H9 (cell line): ENCODE measurements around the gene MED9. TPM values are rescaled to one million over a fixed set of nuclear protein-coding genes. Genes with fewer than 3 reads are reported as not detected.

Source experiments
- DNase-seq: peaks from one replicate; pipeline ENCODE4 v3.0.0-alpha.2; 2017
- H2AFZ ChIP-seq: one replicate; pipeline ENCODE4 v1.6.1; 2013; ENCODE audit warnings: mild to moderate bottlenecking, low read length, control low read depth, moderate library complexity
- H2AK5ac ChIP-seq: 2 replicates; pipeline ENCODE4 v1.6.1; 2013; ENCODE audit warnings: low read length, control low read depth, mixed read lengths; ENCODE audit not compliant: insufficient read length
- H2BK120ac ChIP-seq: one replicate; pipeline ENCODE4 v1.6.1; 2013; ENCODE audit warnings: low read depth, mild to moderate bottlenecking, low read length, control low read depth, inconsistent platforms; ENCODE audit not compliant: poor library complexity, severe bottlenecking
- H2BK12ac ChIP-seq: 2 replicates; pipeline ENCODE4 v1.6.1; 2013; ENCODE audit warnings: low read length, control low read depth, mixed read lengths, low read depth; ENCODE audit not compliant: insufficient read length
- H2BK15ac ChIP-seq: 2 replicates; pipeline ENCODE4 v1.6.1; 2013; ENCODE audit warnings: low read depth, low read length, control low read depth
- H2BK20ac ChIP-seq: one replicate; pipeline ENCODE4 v1.6.1; 2013; ENCODE audit warnings: low read depth, mild to moderate bottlenecking, low read length, control low read depth, inconsistent platforms; ENCODE audit not compliant: poor library complexity, severe bottlenecking
- H2BK5ac ChIP-seq: 2 replicates; pipeline ENCODE4 v1.6.1; 2013; ENCODE audit warnings: low read length, control low read depth, mixed read lengths; ENCODE audit not compliant: insufficient read length
- H3K14ac ChIP-seq: 2 replicates; pipeline ENCODE4 v1.6.1; 2013; ENCODE audit warnings: low read length, control low read depth; ENCODE audit not compliant: insufficient read depth
- H3K18ac ChIP-seq: 2 replicates; pipeline ENCODE4 v1.6.1; 2013; ENCODE audit warnings: low read depth, mild to moderate bottlenecking, mixed read lengths, low read length, control low read depth; ENCODE audit not compliant: insufficient read length
- H3K23ac ChIP-seq: 2 replicates; pipeline ENCODE4 v1.6.1; 2013; ENCODE audit warnings: low read length, control low read depth, mixed read lengths, low read depth; ENCODE audit not compliant: insufficient read length
- H3K23me2 ChIP-seq: 2 replicates; pipeline ENCODE4 v1.6.1; 2013; ENCODE audit warnings: low read depth, mild to moderate bottlenecking, mixed read lengths, low read length, control low read depth; ENCODE audit not compliant: insufficient read length, poor library complexity, severe bottlenecking
- H3K27ac ChIP-seq: 2 replicates; pipeline ENCODE4 v1.5.1; 2013; ENCODE audit warnings: low read length, control low read depth, mixed read lengths, low read depth; ENCODE audit not compliant: insufficient read length
- H3K27me3 ChIP-seq: 2 replicates; pipeline ENCODE4 v1.6.1; 2013; ENCODE audit warnings: low read length, control low read depth, inconsistent platforms; ENCODE audit not compliant: insufficient read depth
- H3K4ac ChIP-seq: 2 replicates; pipeline ENCODE4 v1.6.1; 2013; ENCODE audit warnings: low read depth, mild to moderate bottlenecking, control low read depth, inconsistent platforms, low read length, moderate library complexity
- H3K4me1 ChIP-seq: 2 replicates; pipeline ENCODE4 v1.6.1; 2013; ENCODE audit warnings: low read length, control low read depth, inconsistent platforms; ENCODE audit not compliant: insufficient read depth
- H3K4me2 ChIP-seq: 2 replicates; pipeline ENCODE4 v1.6.1; 2013; ENCODE audit warnings: low read length, control low read depth, mixed read lengths; ENCODE audit not compliant: insufficient read length, insufficient read depth
- H3K56ac ChIP-seq: 2 replicates; pipeline ENCODE4 v1.6.1; 2013; ENCODE audit warnings: low read depth, mild to moderate bottlenecking, mixed read lengths, low read length, control low read depth; ENCODE audit not compliant: insufficient read length
- H3K79me1 ChIP-seq: 2 replicates; pipeline ENCODE4 v1.6.1; 2013; ENCODE audit warnings: low read depth, mild to moderate bottlenecking, moderate library complexity, low read length, control low read depth, inconsistent platforms; ENCODE audit not compliant: insufficient read depth, poor library complexity, severe bottlenecking
- H3K79me2 ChIP-seq: 2 replicates; pipeline ENCODE4 v1.6.1; 2013; ENCODE audit warnings: low read length, control low read depth, inconsistent platforms; ENCODE audit not compliant: insufficient read depth
- H3K9ac ChIP-seq: 2 replicates; pipeline ENCODE4 v1.6.1; 2013; ENCODE audit warnings: low read length, control low read depth, mixed read lengths; ENCODE audit not compliant: insufficient read length; ENCODE audit errors: extremely low read depth
- H3K9me3 ChIP-seq: one replicate; pipeline ENCODE4 v1.6.1; 2013; ENCODE audit warnings: low read depth, low read length, inconsistent platforms; ENCODE audit not compliant: control insufficient read depth
- H3T11ph ChIP-seq: one replicate; pipeline ENCODE4 v1.6.1; 2013; ENCODE audit warnings: mild to moderate bottlenecking, low read length, control low read depth, inconsistent platforms
- H4K20me1 ChIP-seq: one replicate; pipeline ENCODE4 v1.6.1; 2013; ENCODE audit not compliant: control insufficient read depth, insufficient read length, insufficient read depth
- H4K5ac ChIP-seq: 2 replicates; pipeline ENCODE4 v1.6.1; 2013; ENCODE audit warnings: low read depth, mild to moderate bottlenecking, mixed read lengths, low read length, control low read depth; ENCODE audit not compliant: insufficient read length
- H4K8ac ChIP-seq: replicated peaks from 2 replicates; pipeline ENCODE4 v1.6.1; 2013; ENCODE audit warnings: low read length, control low read depth, mixed read lengths, low read depth; ENCODE audit not compliant: insufficient read length
- H4K91ac ChIP-seq: 2 replicates; pipeline ENCODE4 v1.6.1; 2013; ENCODE audit warnings: low read depth, mild to moderate bottlenecking, moderate library complexity, mixed read lengths, low read length, control low read depth; ENCODE audit not compliant: insufficient read length
- H3K27ac Mint-ChIP-seq, 3 experiments: 2 replicates in 2 of 3; 3 replicates in 1 of 3; pipeline ENCODE4 v1.8.0; 2020 to 2021; ENCODE audit warnings: mixed read lengths in 3 of 3, mild to moderate bottlenecking in 1 of 3, moderate library complexity in 1 of 3
- H3K27me3 Mint-ChIP-seq: 2 replicates; pipeline ENCODE4 v1.8.0; 2021; ENCODE audit warnings: low read depth, mild to moderate bottlenecking, moderate library complexity, mixed read lengths
- H3K36me3 Mint-ChIP-seq, 3 experiments: 2 replicates in 2 of 3; 3 replicates in 1 of 3; pipeline ENCODE4 v1.8.0; 2020 to 2021; ENCODE audit warnings: low read depth in 3 of 3, mixed read lengths in 3 of 3; ENCODE audit not compliant: insufficient read depth in 1 of 3
- H3K4me1 Mint-ChIP-seq, 2 experiments: 2 replicates each; pipeline ENCODE4 v1.8.0; 2020; ENCODE audit warnings: mixed read lengths in 2 of 2
- H3K4me3 Mint-ChIP-seq, 2 experiments: 2 replicates in 1 of 2; 3 replicates in 1 of 2; pipeline ENCODE4 v1.8.0; 2020 to 2021; ENCODE audit warnings: mild to moderate bottlenecking in 2 of 2, mixed read lengths in 2 of 2, moderate library complexity in 1 of 2
- H3K9me3 Mint-ChIP-seq, 2 experiments: 2 replicates in 1 of 2; 3 replicates in 1 of 2; pipeline ENCODE4 v1.8.0; 2020; ENCODE audit warnings: mild to moderate bottlenecking in 2 of 2, mixed read lengths in 2 of 2, moderate library complexity in 1 of 2
- WGBS: extraction: QIAGEN DNeasy Blood & Tissue Kit; methylation state at CpG from one replicate; pipeline ENCODE4 v1.1.7; 2013; ENCODE audit warnings: missing lambda C conversion rate, low lambda C conversion rate, mixed read lengths; ENCODE audit not compliant: insufficient read length; ENCODE audit errors: extremely low coverage; 5-methylcytosine and 5-hydroxymethylcytosine counted together
- total RNA-seq: library from RNA; stranded (reverse); gene quantifications from 2 replicates; pipeline ENCODE4 v1.2.1, GENCODE V29; 2021
- TF ChIP-seq, protein P1 (sequence below): fragments of 200-600 bp; sonication (generic); conservative IDR thresholded peaks from 3 replicates; pipeline ENCODE4 v1.8.0; 2021; ENCODE audit warnings: antibody characterized with exemption, mild to moderate bottlenecking

The MED9 gene
- total RNA-seq, 1 experiment from 2014 or later, result 20.0 TPM

DNA sequence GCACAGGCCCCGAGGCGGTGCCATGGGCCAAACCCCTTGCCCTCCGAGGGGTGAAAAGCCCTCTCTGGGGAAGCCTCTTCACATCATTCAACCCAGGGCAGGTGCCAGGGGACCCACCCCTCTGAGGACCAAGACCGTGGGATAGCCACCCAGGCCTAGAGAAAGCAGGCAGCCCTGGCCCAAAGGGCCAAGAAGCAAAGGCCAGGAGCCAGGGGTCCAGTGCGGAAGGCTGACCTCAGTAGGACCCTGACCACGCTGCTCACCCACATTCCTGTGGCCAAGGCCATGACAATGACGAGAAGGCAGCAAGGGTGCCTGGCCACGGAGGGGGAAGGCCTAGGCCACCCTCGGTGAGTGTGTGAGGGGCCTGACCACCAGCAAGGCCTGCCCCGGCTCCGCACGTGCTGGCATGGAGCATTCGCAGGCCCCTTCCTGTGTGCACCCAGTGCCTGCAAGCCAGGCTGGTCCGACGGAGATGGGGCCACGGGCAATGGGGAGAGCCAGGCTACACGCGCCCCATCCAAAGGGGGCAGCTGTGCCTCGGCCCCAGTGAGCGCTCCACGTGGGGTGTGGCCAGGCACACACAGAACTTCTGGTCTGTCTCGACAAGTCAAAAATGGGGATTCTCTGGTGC lies 43.9 kb downstream of the MED9 start:
- Histone ChIP-seq H3K4me1 (peaks cover 3% of the 10 kb centered on the region; the same call in 1 of the 2 replicates), H3K14ac (no peak overlapping the region; the same call in 1 of the 2 replicates), H4K8ac (no peak overlapping the region), H3K23ac (no peak overlapping the region), H3K23me2 (no peaks in the 10 kb centered on the region), H2BK15ac (no peak overlapping the region), H3K4me2 (no peak overlapping the region), H3K27me3 (no peaks in the 10 kb centered on the region), H4K91ac (no peak overlapping the region), H3T11ph (no peak overlapping the region), H2BK12ac (no peak overlapping the region), H2AK5ac (no peak overlapping the region), H3K4ac (no peak overlapping the region), H4K20me1 (peaks cover 2% of the 10 kb centered on the region), H3K9ac (no peak overlapping the region), H2BK20ac (no peak overlapping the region), H3K27ac (no peak overlapping the region), H3K79me2 (no peaks in the 10 kb centered on the region), H2BK120ac (no peak overlapping the region), H2AFZ (no peak overlapping the region), H4K5ac (no peak overlapping the region), H3K18ac (no peak overlapping the region), H3K56ac (no peak overlapping the region), H3K9me3 (no peaks in the 10 kb centered on the region), H3K79me1 (no peaks in the 10 kb centered on the region), H2BK5ac (no peak overlapping the region)
- H3K4me3 Mint-ChIP-seq, result no peak overlapping the region
- TF ChIP-seq, protein P1, sequence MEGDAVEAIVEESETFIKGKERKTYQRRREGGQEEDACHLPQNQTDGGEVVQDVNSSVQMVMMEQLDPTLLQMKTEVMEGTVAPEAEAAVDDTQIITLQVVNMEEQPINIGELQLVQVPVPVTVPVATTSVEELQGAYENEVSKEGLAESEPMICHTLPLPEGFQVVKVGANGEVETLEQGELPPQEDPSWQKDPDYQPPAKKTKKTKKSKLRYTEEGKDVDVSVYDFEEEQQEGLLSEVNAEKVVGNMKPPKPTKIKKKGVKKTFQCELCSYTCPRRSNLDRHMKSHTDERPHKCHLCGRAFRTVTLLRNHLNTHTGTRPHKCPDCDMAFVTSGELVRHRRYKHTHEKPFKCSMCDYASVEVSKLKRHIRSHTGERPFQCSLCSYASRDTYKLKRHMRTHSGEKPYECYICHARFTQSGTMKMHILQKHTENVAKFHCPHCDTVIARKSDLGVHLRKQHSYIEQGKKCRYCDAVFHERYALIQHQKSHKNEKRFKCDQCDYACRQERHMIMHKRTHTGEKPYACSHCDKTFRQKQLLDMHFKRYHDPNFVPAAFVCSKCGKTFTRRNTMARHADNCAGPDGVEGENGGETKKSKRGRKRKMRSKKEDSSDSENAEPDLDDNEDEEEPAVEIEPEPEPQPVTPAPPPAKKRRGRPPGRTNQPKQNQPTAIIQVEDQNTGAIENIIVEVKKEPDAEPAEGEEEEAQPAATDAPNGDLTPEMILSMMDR, result no peak
- no peak overlapping the region; a peak in 2 of 7 replicates for H3K27ac Mint-ChIP-seq
- WGBS, result no CpG with 5 or more reads among the region's 22 CpGs
- no peaks in the 10 kb centered on the region for H3K27me3 Mint-ChIP-seq
- DNase-seq, result no peak
- H3K36me3 Mint-ChIP-seq, result peaks cover 0 to 14% (median 4%) of the 10 kb centered on the region in 3 experiments; a peak in 4 of 7 replicates
- peaks cover 0 to 3% of the 10 kb centered on the region in 2 experiments; a peak in 1 of 5 replicates for H3K9me3 Mint-ChIP-seq
- H3K4me1 Mint-ChIP-seq, result peaks cover 37 to 38% of the 10 kb centered on the region in 2 experiments
